A673 (cell line): Measurements from ENCODE around the gene FAM162A.

ENCODE experiments used
- EZH2 ChIP-seq: fragments of 200-600 bp; sonication (generic); IDR thresholded peaks from 2 replicates; pipeline ENCODE4 v1.6.1; 2017; ENCODE audit warnings: borderline replicate concordance, low read depth, mild to moderate bottlenecking, mixed read lengths, antibody characterized with exemption, low read length; ENCODE audit not compliant: poor library complexity, severe bottlenecking
- TF ChIP-seq, protein P1 (sequence below): fragments of 300-800, 200-600 bp; sonication (generic); conservative IDR thresholded peaks from 2 replicates; pipeline ENCODE4 v1.5.1; 2017; ENCODE audit warnings: low read depth, mild to moderate bottlenecking, antibody characterized with exemption, low read length, moderate library complexity, mixed read lengths

DNA sequence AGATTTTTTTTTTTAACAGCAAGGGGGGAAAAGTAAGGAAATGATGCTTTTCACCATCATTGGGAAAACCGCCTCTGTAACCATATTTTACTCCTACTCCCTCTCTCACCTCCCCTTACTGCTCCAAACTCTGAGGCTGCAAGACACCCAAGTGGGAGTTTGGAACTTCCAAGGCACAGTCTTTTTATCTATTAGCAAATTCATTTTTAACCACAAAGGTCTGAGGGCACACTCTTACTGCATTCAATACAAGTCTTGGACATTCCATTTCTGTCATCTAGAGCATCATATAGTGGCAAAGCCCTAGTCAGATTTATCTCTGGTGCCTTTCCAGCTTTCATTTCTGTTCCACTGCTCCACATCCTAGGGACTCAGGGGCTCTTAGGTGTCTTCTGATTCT is 13.2 kb downstream of the FAM162A start:
- TF ChIP-seq, protein P1, sequence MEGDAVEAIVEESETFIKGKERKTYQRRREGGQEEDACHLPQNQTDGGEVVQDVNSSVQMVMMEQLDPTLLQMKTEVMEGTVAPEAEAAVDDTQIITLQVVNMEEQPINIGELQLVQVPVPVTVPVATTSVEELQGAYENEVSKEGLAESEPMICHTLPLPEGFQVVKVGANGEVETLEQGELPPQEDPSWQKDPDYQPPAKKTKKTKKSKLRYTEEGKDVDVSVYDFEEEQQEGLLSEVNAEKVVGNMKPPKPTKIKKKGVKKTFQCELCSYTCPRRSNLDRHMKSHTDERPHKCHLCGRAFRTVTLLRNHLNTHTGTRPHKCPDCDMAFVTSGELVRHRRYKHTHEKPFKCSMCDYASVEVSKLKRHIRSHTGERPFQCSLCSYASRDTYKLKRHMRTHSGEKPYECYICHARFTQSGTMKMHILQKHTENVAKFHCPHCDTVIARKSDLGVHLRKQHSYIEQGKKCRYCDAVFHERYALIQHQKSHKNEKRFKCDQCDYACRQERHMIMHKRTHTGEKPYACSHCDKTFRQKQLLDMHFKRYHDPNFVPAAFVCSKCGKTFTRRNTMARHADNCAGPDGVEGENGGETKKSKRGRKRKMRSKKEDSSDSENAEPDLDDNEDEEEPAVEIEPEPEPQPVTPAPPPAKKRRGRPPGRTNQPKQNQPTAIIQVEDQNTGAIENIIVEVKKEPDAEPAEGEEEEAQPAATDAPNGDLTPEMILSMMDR: no peak
- no peak for TF ChIP-seq EZH2
